Measurements from ENCODE around the gene SETD2.

DNA sequence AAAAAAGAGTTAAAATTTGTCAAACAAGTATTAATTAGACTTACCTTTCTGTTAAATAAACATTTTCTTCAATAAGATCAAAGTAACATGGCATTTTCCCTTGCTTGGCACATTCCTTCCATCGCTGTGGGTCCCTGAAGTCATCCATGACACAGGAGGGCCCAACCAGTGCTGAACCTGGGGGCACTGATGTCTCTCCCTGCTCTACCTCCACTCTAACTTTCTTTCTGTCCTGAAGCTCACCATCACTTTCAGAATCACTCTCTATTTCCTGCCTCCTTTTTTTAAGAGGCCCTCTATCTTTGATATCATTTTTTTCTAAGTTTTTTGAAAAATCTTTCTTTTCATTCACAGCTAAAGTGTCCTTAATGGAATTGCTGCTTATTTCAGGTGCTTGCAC, 43.8 kb downstream of the SETD2 start:
- TF ChIP-seq, protein P1, sequence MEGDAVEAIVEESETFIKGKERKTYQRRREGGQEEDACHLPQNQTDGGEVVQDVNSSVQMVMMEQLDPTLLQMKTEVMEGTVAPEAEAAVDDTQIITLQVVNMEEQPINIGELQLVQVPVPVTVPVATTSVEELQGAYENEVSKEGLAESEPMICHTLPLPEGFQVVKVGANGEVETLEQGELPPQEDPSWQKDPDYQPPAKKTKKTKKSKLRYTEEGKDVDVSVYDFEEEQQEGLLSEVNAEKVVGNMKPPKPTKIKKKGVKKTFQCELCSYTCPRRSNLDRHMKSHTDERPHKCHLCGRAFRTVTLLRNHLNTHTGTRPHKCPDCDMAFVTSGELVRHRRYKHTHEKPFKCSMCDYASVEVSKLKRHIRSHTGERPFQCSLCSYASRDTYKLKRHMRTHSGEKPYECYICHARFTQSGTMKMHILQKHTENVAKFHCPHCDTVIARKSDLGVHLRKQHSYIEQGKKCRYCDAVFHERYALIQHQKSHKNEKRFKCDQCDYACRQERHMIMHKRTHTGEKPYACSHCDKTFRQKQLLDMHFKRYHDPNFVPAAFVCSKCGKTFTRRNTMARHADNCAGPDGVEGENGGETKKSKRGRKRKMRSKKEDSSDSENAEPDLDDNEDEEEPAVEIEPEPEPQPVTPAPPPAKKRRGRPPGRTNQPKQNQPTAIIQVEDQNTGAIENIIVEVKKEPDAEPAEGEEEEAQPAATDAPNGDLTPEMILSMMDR (IDR thresholded peaks at IDR 0.05; ENCODE audit: borderline replicate concordance, extremely low read depth, low read length, poor library complexity, severe bottlenecking) = no peak
- TF ChIP-seq EZH2 (IDR thresholded peaks at IDR 0.05; ENCODE audit: borderline replicate concordance, low read depth, low read length, severe bottlenecking) = no peak

Measured in DND-41 (cell line).